OCI-LY1 (cell line): Measurements from ENCODE around the gene ZNF710.

Experiments used
- EZH2 ChIP-seq: fragments of 200-600 bp; sonication (generic), shearing (Covaris generic); IDR thresholded peaks from 2 replicates; pipeline ENCODE4 v1.8.0; 2017; ENCODE audit warnings: borderline replicate concordance, mixed run types, mild to moderate bottlenecking, antibody characterized with exemption, low read length, moderate library complexity, mixed read lengths
- TF ChIP-seq, protein P1 (sequence below): fragments of 200-600 bp; sonication (generic), shearing (Covaris generic); IDR thresholded peaks from 2 replicates; pipeline ENCODE4 v1.5.1; 2017; ENCODE audit warnings: mild to moderate bottlenecking, antibody characterized with exemption, low read length, moderate library complexity, mixed read lengths

DNA sequence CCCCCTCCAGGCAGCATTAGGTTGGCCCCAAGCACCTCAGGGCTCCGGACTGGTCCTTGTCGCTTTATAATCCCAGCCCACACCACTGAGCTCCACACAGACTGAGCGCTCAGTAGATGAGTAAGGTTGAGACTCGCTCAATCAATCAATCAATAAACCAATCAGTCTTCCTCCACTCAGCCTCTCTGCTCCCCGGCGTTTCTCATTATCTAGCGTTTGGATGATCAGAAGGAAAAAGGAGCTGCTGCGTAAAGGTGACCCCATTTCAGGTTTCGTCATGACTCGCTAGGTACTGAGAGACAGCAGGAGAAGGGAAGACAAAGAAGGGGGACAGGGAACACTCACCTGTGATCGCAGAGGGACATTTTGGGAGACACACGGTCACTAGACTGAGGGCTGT is 41.2 kb downstream of the ZNF710 start:
- TF ChIP-seq, protein P1, sequence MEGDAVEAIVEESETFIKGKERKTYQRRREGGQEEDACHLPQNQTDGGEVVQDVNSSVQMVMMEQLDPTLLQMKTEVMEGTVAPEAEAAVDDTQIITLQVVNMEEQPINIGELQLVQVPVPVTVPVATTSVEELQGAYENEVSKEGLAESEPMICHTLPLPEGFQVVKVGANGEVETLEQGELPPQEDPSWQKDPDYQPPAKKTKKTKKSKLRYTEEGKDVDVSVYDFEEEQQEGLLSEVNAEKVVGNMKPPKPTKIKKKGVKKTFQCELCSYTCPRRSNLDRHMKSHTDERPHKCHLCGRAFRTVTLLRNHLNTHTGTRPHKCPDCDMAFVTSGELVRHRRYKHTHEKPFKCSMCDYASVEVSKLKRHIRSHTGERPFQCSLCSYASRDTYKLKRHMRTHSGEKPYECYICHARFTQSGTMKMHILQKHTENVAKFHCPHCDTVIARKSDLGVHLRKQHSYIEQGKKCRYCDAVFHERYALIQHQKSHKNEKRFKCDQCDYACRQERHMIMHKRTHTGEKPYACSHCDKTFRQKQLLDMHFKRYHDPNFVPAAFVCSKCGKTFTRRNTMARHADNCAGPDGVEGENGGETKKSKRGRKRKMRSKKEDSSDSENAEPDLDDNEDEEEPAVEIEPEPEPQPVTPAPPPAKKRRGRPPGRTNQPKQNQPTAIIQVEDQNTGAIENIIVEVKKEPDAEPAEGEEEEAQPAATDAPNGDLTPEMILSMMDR = no peak
- no peak for TF ChIP-seq EZH2
